Measurements from ENCODE around the gene DNAI1. TPM values are rescaled to one million over a fixed set of nuclear protein-coding genes. Genes with fewer than 3 reads are reported as not detected.

The DNAI1 gene
- total and polyA plus RNA-seq, 2 of the 13 experiments (the other 11 are each of a cell fraction or from before 2014, with no cell fraction given) = not detected

- peaks cover 4% of the 10 kb centered on the region for H3K4me1 ChIP-seq (ENCODE audit: insufficient read depth, low read length)
- no peak overlapping the region for H3K4me2 ChIP-seq (ENCODE audit: low read depth, low read length)
- H3K4me3 ChIP-seq (replicated peaks in 1 of 3; ENCODE audit: insufficient read depth in 1 of 3, low read depth in 2 of 3, low read length in 3 of 3) = no peak overlapping the region
- H3K9me3 ChIP-seq (ENCODE audit: low read length) = no peaks in the 10 kb centered on the region
- no peaks in the 10 kb centered on the region; the same call in 1 of the 2 replicates for H4K20me1 ChIP-seq (ENCODE audit: insufficient read depth, low read length)
- intact Hi-C loops (cut with micrococcal nuclease; ENCODE audit: unreplicated experiment) (no loop called here), in situ Hi-C loops (cut with HindIII; ENCODE audit: extremely low pct_ligation_motif_present, low pct_unique_long_range_greater_than_20kb) (no loop called here)
- DNase-seq (ENCODE audit: low spot score) = no peak
- ATAC-seq = no peak
- TF ChIP-seq ZNF788 (CRISPR knock-in tag; IDR thresholded peaks at IDR 0.05; ENCODE audit: borderline replicate concordance) (no peak), ZMYM4 (CRISPR knock-in tag; IDR thresholded peaks at IDR 0.05) (no peak), HNRNPL (IDR thresholded peaks at IDR 0.05; ENCODE audit: low read depth, low read length) (no peak), DMAP1 (CRISPR knock-in tag; IDR thresholded peaks at IDR 0.05) (no peak), MED13 (CRISPR knock-in tag; IDR thresholded peaks at IDR 0.05) (no peak), SIX4 (CRISPR knock-in tag; IDR thresholded peaks at IDR 0.05) (no peak), PLSCR1 (CRISPR knock-in tag; IDR thresholded peaks at IDR 0.05; ENCODE audit: borderline replicate concordance) (no peak)
- TF ChIP-seq, protein P1, sequence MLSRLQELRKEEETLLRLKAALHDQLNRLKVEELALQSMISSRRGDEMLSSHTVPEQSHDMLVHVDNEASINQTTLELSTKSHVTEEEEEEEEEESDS (CRISPR knock-in tag; IDR thresholded peaks at IDR 0.05; ENCODE audit: borderline replicate concordance) = no peak
- WGBS (ENCODE audit: low lambda C conversion rate) = 19% methylated on average over 3 of the region's 6 CpGs
- no peak overlapping the region for H2AFZ ChIP-seq (ENCODE audit: low read length)
- H3K27me3 ChIP-seq (ENCODE audit: control insufficient read depth in 1 of 2, insufficient read depth in 2 of 2, low read length in 2 of 2) = no peaks in the 10 kb centered on the region; a peak in 2 of 5 replicates
- no peak overlapping the region for H3K27ac ChIP-seq (ENCODE audit: extremely low read length, insufficient read depth, low read length)
- no peak for FAIRE-seq
- no peaks in the 10 kb centered on the region for H3K36me3 ChIP-seq (replicated peaks in 1 of 2; ENCODE audit: control insufficient read depth in 1 of 2, insufficient read depth in 2 of 2, low read length in 2 of 2)
- H3K79me2 ChIP-seq (ENCODE audit: insufficient read depth, low read length) = no peaks in the 10 kb centered on the region
- ChIA-PET POLR2A (no interaction called here), CTCF (ENCODE audit: low intra/inter-chr PET ratio, low total read pairs) (no interaction called here)
- BruUV-seq (replicated peaks) = no TSS peak
- no peak overlapping the region for H3K9ac ChIP-seq (ENCODE audit: insufficient read depth, low read depth, low read length)
Measured at GRCh38 chr9:34496149-34496712, 37.6 kb downstream of the DNAI1 start.

GRCh38 chr9:34498553-34498952 is 39.9 kb downstream of the DNAI1 start:
- Histone ChIP-seq H3K4me2 (ENCODE audit: low read depth, low read length) (no peak overlapping the region), H4K20me1 (ENCODE audit: insufficient read depth, low read length) (no peaks in the 10 kb centered on the region; the same call in 1 of the 2 replicates), H2AFZ (ENCODE audit: low read length) (no peak overlapping the region), H3K4me3 (replicated peaks in 1 of 3; ENCODE audit: insufficient read depth in 1 of 3, low read depth in 2 of 3, low read length in 3 of 3) (no peak overlapping the region), H3K27me3 (ENCODE audit: control insufficient read depth in 1 of 2, insufficient read depth in 2 of 2, low read length in 2 of 2) (peaks cover 0 to 5% of the 10 kb centered on the region in 2 experiments; a peak in 2 of 5 replicates), H3K9ac (ENCODE audit: insufficient read depth, low read depth, low read length) (no peak overlapping the region), H3K79me2 (ENCODE audit: insufficient read depth, low read length) (no peaks in the 10 kb centered on the region), H3K9me3 (ENCODE audit: low read length) (no peaks in the 10 kb centered on the region), H3K27ac (ENCODE audit: extremely low read length, insufficient read depth, low read length) (no peak overlapping the region), H3K36me3 (replicated peaks in 1 of 2; ENCODE audit: control insufficient read depth in 1 of 2, insufficient read depth in 2 of 2, low read length in 2 of 2) (no peaks in the 10 kb centered on the region), H3K4me1 (ENCODE audit: insufficient read depth, low read length) (peaks cover 23% of the 10 kb centered on the region)
- FAIRE-seq = no peak
- ATAC-seq = no peak
- no peak for DNase-seq (ENCODE audit: low spot score)
- ChIA-PET CTCF (ENCODE audit: low intra/inter-chr PET ratio, low total read pairs) (no interaction called here), POLR2A (no interaction called here)
- intact Hi-C loops (cut with micrococcal nuclease; ENCODE audit: unreplicated experiment) = no loop called here
- BruUV-seq (replicated peaks) = no TSS peak
- WGBS (ENCODE audit: low lambda C conversion rate) = 0% methylated on average over 1 of the region's 3 CpGs
- in situ Hi-C loops (cut with HindIII; ENCODE audit: extremely low pct_ligation_motif_present, low pct_unique_long_range_greater_than_20kb) = no loop called here
- TF ChIP-seq SRF (IDR thresholded peaks at IDR 0.05; ENCODE audit: low read depth, low read length) = no peak
- no peak for TF ChIP-seq ZNF546 (CRISPR knock-in tag; conservative IDR thresholded peaks at IDR 0.05)
- no peak for TF ChIP-seq DNMT1 (CRISPR knock-in tag; IDR thresholded peaks at IDR 0.05)
- no peak for TF ChIP-seq BHLHE40 (IDR thresholded peaks at IDR 0.05; ENCODE audit: low read length)
- no peak for TF ChIP-seq RERE (CRISPR knock-in tag; IDR thresholded peaks at IDR 0.05; ENCODE audit: low read depth)

Data from HepG2 (cell line).